ENCODE measurements around the gene ZNF625. TPM values are rescaled to one million over a fixed set of nuclear protein-coding genes. Genes with fewer than 3 reads are reported as not detected.

Gene ZNF625
- total RNA-seq, 1 donor from 2014 or later = 16.1 TPM

DNA sequence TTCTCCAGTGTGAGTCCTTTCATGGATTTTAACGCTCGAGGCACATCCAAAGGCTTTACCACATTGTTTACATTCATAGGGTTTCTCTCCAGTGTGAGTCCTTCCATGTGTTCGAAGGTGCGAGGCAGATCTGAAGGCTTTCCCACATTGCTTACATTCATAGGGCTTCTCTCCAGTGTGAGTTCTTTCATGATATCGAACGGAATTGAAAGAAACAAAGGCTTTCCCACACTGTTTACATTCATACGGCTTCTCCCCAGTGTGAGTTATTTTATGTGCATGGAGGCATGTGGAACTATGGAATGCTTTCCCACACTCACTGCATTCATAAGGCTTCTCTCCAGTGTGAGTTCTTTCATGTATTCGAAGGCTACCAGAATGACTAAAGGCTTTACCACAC, 11.2 kb downstream of the ZNF625 start:
- Mint-ChIP-seq H3K9me3 (ENCODE audit: unreplicated experiment) (peaks cover 25% of the 10 kb centered on the region), H3K27ac (ENCODE audit: unreplicated experiment) (no peak overlapping the region), H3K27me3 (ENCODE audit: low read depth, unreplicated experiment) (no peaks in the 10 kb centered on the region), H3K4me1 (ENCODE audit: low read depth, unreplicated experiment) (peaks cover 7% of the 10 kb centered on the region), H3K36me3 (ENCODE audit: low read depth, unreplicated experiment) (peaks cover 43% of the 10 kb centered on the region), H3K4me3 (ENCODE audit: unreplicated experiment) (no peak overlapping the region)
- Histone ChIP-seq H2AFZ (ENCODE audit: low read depth, low read length) (no peak overlapping the region), H3K79me2 (ENCODE audit: insufficient read depth, low read length) (peaks cover 1% of the 10 kb centered on the region), H3K36me3 (ENCODE audit: insufficient read depth, low read length) (peaks cover 24% of the 10 kb centered on the region), H4K20me1 (ENCODE audit: insufficient read depth, low read length) (no peaks in the 10 kb centered on the region), H3K27ac (ENCODE audit: low read depth, low read length) (no peak overlapping the region), H3K4me2 (ENCODE audit: low read length) (no peak overlapping the region), H3K9me3 (ENCODE audit: insufficient read depth, low read depth, low read length) (peaks cover 35% of the 10 kb centered on the region), H3K4me1 (ENCODE audit: insufficient read depth, low read length) (peaks cover 4% of the 10 kb centered on the region), H3K4me3 (ENCODE audit: insufficient read depth, low read depth, low read length) (no peak overlapping the region), H3K9ac (ENCODE audit: low read length) (no peak overlapping the region), H3K27me3 (ENCODE audit: insufficient read depth, low read length) (no peaks in the 10 kb centered on the region)
- FAIRE-seq (no peak), DNase-seq (ENCODE audit: low read depth) (no peak)
- no peak for TF ChIP-seq EZH2 (IDR thresholded peaks at IDR 0.05; ENCODE audit: insufficient read depth, low read length)
- TF ChIP-seq, protein P1, sequence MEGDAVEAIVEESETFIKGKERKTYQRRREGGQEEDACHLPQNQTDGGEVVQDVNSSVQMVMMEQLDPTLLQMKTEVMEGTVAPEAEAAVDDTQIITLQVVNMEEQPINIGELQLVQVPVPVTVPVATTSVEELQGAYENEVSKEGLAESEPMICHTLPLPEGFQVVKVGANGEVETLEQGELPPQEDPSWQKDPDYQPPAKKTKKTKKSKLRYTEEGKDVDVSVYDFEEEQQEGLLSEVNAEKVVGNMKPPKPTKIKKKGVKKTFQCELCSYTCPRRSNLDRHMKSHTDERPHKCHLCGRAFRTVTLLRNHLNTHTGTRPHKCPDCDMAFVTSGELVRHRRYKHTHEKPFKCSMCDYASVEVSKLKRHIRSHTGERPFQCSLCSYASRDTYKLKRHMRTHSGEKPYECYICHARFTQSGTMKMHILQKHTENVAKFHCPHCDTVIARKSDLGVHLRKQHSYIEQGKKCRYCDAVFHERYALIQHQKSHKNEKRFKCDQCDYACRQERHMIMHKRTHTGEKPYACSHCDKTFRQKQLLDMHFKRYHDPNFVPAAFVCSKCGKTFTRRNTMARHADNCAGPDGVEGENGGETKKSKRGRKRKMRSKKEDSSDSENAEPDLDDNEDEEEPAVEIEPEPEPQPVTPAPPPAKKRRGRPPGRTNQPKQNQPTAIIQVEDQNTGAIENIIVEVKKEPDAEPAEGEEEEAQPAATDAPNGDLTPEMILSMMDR (IDR thresholded peaks at IDR 0.05; ENCODE audit: insufficient read depth, low read depth, low read length) = no peak

DNA sequence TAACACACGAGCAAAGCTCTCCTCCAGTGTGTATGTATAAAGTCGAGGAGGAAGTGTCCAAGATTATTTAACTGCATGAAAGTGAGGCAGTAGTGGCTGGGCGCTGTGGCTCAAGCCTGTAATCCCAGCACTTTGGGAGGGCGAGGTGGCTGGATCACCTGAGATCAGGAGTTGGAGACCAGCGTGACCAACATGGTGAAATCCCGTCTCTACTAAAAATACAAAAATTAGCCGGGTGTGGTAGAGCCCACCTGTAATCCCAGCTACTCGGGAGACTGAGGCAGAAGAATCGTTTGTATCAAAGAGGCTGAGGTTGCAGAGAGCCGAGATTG, 15.2 kb downstream of the ZNF625 start:
- H3K4me3 Mint-ChIP-seq (ENCODE audit: unreplicated experiment) = peak overlapping the region; percentile 95
- peaks cover 37% of the 10 kb centered on the region for H3K36me3 Mint-ChIP-seq (ENCODE audit: low read depth, unreplicated experiment)
- Histone ChIP-seq H3K9me3 (ENCODE audit: insufficient read depth, low read depth, low read length) (peaks cover 26% of the 10 kb centered on the region), H3K4me1 (ENCODE audit: insufficient read depth, low read length) (peaks cover 4% of the 10 kb centered on the region), H3K4me3 (ENCODE audit: insufficient read depth, low read depth, low read length) (no peak overlapping the region), H4K20me1 (ENCODE audit: insufficient read depth, low read length) (no peaks in the 10 kb centered on the region), H3K4me2 (ENCODE audit: low read length) (no peak overlapping the region), H3K27me3 (ENCODE audit: insufficient read depth, low read length) (no peaks in the 10 kb centered on the region), H3K79me2 (ENCODE audit: insufficient read depth, low read length) (peaks cover 28% of the 10 kb centered on the region), H3K27ac (ENCODE audit: low read depth, low read length) (no peak overlapping the region), H3K9ac (ENCODE audit: low read length) (no peak overlapping the region), H3K36me3 (ENCODE audit: insufficient read depth, low read length) (peaks cover 23% of the 10 kb centered on the region), H2AFZ (ENCODE audit: low read depth, low read length) (no peak overlapping the region)
- FAIRE-seq (no peak), DNase-seq (ENCODE audit: low read depth) (no peak)
- peaks cover 13% of the 10 kb centered on the region for H3K4me1 Mint-ChIP-seq (ENCODE audit: low read depth, unreplicated experiment)
- H3K27me3 Mint-ChIP-seq (ENCODE audit: low read depth, unreplicated experiment) = no peaks in the 10 kb centered on the region
- no peak for TF ChIP-seq EZH2 (IDR thresholded peaks at IDR 0.05; ENCODE audit: insufficient read depth, low read length)
- TF ChIP-seq, protein P1 (IDR thresholded peaks at IDR 0.05; ENCODE audit: insufficient read depth, low read depth, low read length) = no peak
- H3K27ac Mint-ChIP-seq (ENCODE audit: unreplicated experiment) = peak overlapping the region; percentile 71
- peaks cover 20% of the 10 kb centered on the region for H3K9me3 Mint-ChIP-seq (ENCODE audit: unreplicated experiment)

DNA sequence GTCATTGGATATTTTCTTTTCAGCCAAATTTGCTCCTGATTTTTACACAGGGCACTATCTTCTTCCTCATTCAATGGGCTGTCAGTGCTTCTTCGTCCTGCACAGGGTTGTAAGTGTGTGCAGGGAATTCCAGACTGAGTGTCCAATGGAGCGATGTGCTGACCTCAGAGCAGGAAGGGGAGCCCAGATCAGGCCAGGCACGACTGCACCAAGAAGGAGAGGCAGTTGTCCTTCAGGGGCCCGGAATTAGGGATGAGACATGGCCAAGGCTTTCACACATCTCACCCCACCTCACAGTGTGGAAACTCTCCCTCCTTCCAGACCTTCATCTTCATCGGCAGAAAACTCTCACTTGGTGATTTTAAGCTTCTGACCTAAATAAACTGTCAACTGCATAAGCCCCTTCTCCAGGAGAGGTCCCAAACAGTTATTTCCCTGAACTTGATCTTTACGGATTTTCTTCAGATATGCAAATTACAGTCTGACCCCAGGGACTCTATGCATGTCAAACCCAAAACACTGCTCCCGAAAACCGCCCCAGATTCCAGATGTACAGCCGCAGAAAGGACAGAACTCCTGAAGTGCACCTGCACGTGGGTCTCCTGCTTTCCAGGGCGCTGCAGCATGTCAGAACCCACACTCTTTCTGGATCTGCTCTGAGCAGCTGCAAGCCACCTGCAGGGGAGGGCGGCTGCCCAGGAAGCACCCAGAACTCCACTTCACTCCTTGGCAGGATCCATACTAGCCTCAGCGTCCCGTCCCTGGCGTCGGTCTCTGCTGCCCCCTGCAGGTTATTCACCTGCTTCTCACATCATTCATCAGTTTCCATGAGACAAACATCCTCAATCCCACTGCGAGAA, 15.8 kb downstream of the ZNF625 start:
- Mint-ChIP-seq H3K4me1 (ENCODE audit: low read depth, unreplicated experiment) (peaks cover 13% of the 10 kb centered on the region), H3K27me3 (ENCODE audit: low read depth, unreplicated experiment) (no peaks in the 10 kb centered on the region), H3K4me3 (ENCODE audit: unreplicated experiment) (peak overlapping the region; percentile 95), H3K36me3 (ENCODE audit: low read depth, unreplicated experiment) (peaks cover 35% of the 10 kb centered on the region), H3K9me3 (ENCODE audit: unreplicated experiment) (peaks cover 16% of the 10 kb centered on the region), H3K27ac (ENCODE audit: unreplicated experiment) (peak overlapping the region; percentile 71)
- FAIRE-seq (no peak), DNase-seq (ENCODE audit: low read depth) (peak; percentile 54)
- Histone ChIP-seq H3K4me2 (ENCODE audit: low read length) (peak overlapping the region; percentile 84), H2AFZ (ENCODE audit: low read depth, low read length) (peak overlapping the region; percentile 87), H3K4me3 (ENCODE audit: insufficient read depth, low read depth, low read length) (peak overlapping the region; percentile 77), H3K27me3 (ENCODE audit: insufficient read depth, low read length) (no peaks in the 10 kb centered on the region), H3K79me2 (ENCODE audit: insufficient read depth, low read length) (peaks cover 28% of the 10 kb centered on the region), H3K4me1 (ENCODE audit: insufficient read depth, low read length) (peaks cover 4% of the 10 kb centered on the region), H3K9me3 (ENCODE audit: insufficient read depth, low read depth, low read length) (peaks cover 20% of the 10 kb centered on the region), H3K36me3 (ENCODE audit: insufficient read depth, low read length) (peaks cover 18% of the 10 kb centered on the region), H4K20me1 (ENCODE audit: insufficient read depth, low read length) (no peaks in the 10 kb centered on the region), H3K27ac (ENCODE audit: low read depth, low read length) (no peak overlapping the region), H3K9ac (ENCODE audit: low read length) (peak overlapping the region; percentile 84)
- no peak for TF ChIP-seq EZH2 (IDR thresholded peaks at IDR 0.05; ENCODE audit: insufficient read depth, low read length)
- TF ChIP-seq, protein P1 (IDR thresholded peaks at IDR 0.05; ENCODE audit: insufficient read depth, low read depth, low read length) = peak; percentile 57
